HG02759 (cell line): ENCODE results near the gene SORCS2.

Source experiments
- ATAC-seq: cut with Tn5 transposase; IDR thresholded peaks from one replicate; pipeline ENCODE4 v1.9.1; 2021; ENCODE audit warnings: mild to moderate bottlenecking, moderate library complexity; ENCODE audit not compliant: unreplicated experiment

SORCS2 gene

DNA sequence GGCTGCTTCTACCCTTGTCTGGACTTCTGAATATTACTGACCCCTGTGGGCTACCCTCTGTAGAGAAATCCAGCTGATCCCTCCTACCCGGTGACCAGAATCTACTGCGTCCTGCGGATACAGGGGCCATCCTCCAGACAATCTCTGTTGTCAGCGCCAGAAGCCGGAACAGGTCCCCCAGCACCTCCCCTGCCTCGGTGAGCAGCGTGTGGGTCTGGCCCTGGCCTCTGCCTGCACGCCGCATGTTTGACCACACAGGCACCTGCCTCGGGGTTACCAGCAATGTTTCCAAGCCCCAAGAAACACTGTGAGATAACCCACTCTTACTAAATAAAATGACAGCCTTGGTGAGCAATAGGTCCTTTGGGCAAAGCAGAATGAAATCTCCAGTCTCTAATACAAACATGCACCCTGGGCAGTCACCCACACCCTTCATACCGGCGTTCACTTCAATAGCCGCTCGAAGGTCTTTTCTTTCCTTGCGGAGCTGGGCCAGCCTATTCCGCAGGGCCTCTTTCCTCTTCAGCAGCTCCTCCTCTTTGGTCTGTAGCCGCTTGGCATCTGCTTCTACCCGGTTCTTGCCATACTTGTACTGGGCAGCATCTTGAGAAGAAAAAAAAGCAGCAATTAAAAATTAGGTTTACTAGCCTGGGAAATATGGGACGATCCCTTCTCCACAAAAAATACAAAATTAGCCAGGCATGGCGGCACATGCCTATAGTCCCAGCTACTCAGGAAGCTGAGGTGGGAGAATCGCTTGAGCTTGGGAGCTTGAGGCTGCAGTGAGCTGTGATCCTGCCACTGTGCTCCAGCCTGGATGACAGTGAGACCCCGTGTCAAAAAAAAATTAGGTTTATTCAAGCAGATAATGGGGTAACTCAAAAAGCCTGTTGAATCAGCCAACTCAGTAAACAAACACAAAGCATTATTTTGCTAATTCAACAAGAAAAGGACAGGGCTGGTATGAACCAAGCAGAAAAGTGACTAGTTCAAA lies 582.3 kb downstream of the SORCS2 start:
- no peak for ATAC-seq

GRCh38 chr4:7775396-7775795 lies 583.1 kb downstream of the SORCS2 start:
- ATAC-seq: no peak

DNA sequence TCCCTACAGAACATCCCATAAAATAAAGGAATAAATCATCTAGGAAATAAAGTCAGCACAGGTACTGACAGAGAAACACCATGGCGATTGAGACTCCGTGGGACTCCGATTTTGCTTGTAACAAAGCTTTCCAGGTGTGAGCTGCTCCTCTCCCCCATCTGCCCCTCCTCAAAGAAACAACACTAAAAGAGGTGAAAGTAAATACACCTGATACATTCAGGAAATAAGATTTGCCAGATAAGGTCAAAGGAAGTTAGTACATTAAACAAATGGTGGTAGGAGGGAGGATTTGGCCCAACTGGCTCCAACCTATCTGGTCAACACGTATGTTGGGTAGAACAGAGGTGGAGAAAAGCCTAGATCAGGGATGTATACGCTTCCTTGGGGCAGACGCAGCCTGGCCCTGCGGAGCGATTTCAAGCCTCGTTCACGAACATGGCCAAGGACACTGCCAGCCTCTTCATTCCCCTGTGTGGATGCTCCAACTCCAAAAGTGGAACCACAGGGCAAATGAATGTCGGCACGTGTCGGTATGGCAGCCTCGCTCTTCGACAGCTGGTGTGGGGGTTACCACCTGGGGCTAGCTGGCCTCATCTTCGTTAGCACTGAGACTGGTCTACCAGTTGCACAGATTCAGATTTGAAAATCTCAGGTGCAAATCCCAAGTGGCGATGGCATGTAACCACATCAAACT lies 584.8 kb downstream of the SORCS2 start:
- ATAC-seq: no peak

DNA sequence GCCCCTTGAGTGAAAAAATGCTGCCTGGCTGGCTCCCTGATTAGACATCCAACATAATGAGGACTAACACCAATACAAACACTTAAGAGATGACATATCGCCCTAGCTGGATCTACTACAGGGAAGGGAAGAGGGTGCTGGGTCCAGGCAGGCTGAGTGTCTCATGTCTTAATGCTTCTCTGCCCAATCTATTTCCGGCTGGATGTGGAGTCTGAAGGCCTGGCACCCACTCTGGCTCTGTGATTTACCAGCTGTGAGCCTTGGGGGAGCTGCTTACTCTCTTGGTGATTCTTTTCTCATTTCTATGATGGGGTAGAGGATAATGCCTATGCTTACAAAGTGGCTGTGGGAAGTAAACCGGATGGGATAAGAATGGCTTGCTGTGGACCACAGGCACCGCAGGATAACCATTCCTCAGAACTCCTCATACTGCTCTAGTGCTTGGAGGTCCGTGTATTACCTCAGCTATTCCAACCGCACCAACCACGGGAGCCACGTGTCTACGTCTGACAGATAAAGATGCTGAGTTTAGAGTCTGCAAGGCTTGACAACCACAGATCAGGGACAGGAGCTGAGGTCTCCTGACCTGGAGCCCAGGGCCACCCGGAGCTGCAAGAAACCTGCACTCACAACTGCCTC lies 585.7 kb downstream of the SORCS2 start:
- no peak for ATAC-seq

DNA sequence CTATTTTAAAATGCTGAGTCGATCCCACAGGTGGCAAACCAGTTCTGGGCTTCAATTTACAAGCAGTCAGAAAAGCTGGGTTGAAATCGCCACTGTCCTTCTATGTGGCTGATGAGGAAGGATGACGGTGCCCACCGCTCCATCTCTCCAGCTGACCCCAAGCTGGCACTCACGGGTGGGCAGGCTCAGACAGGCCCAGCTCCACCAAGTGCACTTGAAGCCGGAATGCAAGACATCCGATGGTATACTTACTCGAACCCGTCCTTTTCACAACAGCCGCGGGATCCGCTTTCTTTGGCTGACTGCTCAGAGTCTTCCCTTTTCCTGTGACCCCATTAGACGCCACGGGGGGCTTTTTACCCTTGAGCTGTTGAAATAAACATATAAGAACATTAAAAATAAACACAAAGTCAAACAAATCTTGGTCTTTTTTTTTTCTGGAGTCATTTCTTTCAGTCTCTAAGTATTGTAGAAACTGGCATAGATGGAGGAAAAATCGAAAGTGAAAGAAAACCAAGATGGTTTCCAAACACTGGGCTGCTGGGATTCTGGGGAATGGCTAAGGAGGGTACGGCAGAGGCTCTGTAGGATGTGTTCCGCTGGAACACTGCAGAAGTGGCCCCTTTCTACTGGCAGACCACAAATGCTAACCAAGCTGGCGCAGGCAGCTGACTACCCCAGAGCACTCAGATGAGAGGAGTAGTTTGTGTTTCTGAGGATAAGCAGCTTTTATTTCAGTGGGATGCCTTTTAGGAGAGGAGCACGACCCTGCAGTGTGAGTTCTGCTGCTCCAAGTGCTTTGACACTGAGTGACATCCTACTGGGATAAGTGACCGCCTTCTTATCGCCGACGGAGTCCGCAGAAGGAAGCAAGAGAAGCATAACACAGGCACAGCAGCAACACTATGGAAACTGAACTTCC lies 586.4 kb downstream of the SORCS2 start:
- ATAC-seq: no peak

- ATAC-seq: no peak
Observed at GRCh38 chr4:7779432-7779768, 587.1 kb downstream of the SORCS2 start.

DNA sequence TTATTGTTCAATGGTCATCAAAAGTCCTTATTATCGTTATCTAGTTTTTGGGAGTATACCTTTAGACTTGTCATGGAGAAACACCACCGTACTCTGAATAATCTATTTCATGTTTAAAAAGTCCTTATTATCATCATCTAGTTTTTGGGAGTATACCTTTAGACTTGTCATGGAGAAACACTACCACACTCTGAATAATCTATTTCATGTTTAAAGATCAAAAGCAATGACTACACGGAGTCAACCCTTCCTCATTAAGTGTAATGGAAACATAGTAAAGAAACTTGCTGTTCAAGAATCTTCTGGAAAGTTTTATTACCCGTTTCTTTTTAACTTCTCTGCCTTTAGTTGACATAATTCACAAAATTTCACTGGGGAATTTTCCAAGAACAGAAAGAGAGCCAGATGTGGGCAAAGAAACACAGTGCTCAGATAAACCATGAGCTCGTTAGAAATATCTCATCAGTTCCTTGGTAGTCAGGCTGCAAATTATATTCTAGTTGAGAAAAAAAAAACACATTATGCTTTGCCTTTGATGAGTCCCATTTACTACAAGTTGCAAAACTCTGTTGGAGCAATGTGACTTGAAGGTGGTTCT lies 588.5 kb downstream of the SORCS2 start:
- ATAC-seq: no peak

DNA sequence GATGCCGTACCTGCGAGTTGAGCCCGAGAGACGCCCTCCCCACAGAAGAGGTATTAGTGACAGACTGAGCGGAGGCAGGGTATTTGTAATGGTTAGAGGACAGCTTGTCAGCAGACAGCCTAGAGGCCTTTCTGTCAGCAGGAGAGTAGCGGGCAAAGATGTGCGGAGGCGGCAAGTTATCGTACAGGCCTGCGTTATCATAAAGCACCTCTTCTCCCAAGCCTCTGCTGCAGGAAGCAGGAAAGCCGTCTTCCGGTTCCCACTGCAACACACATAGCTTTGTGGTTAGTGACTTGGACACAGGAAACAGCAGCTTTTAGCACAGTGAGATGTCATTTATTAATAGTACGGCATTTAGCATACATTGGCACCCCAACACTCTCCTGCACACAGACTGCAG lies 589.0 kb downstream of the SORCS2 start:
- ATAC-seq: no peak

DNA sequence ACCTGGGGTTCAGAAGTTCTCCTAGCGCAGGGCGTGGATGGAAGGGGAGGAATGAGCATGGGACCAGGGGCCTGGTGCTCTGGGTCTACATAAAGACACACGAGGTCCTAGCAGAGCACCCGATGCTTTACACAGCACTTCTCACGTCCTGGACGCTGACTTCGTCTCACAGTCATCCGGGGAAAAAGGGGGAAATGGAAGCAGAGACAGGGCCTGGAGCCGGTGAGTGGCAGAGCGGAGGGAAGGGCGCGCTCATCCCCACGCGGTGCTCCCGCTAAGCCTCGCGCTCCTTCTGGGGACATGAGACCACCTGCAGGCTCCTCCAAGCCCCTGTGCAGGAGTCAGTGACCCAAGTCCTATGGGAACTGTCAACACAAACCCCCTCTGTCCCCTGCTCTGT lies 589.7 kb downstream of the SORCS2 start:
- no peak for ATAC-seq

GRCh38 chr4:7782783-7783182 lies 590.4 kb downstream of the SORCS2 start:
- ATAC-seq: no peak

- ATAC-seq: no peak
Observed at GRCh38 chr4:7783541-7783940, 591.2 kb downstream of the SORCS2 start.

DNA sequence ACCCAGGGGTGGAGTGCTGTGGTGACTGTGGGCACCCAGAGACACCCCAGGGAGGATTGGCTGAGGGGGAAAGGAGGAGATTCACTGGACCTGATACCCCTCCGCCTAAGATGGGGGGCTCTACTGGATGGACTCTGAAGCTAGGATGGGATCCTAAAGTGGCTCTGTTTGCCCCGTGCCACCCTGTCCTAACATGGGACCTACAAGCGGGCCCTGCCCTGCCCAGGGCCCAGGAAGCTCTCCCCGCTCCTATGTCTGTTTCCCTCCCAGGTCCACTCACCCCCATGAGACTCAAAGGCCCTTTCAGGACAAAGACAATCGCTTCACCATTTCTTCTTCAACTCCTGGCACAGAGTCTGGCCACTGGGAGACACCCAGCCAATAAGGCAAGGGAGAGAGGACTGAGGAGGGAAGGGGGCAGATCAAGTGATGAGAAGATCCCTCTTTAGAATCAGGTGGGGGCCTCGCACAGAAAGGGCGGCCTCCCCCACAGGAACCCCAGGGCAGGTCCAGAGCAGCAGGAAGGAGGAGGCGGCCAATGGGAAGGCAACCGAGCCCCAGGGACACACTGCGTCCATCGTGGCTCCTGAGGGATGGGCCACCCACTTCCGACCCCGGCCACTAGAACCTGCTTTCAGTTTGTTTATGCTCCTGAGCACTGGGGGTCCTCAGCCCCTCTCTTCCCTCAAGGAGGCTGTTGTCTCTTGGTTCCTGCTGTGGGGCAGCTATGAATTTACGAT lies 592.0 kb downstream of the SORCS2 start:
- no peak for ATAC-seq

- ATAC-seq: no peak
Observed at GRCh38 chr4:7785017-7785416, 592.7 kb downstream of the SORCS2 start.

GRCh38 chr4:7786040-7786439 lies 593.7 kb downstream of the SORCS2 start:
- no peak for ATAC-seq

DNA sequence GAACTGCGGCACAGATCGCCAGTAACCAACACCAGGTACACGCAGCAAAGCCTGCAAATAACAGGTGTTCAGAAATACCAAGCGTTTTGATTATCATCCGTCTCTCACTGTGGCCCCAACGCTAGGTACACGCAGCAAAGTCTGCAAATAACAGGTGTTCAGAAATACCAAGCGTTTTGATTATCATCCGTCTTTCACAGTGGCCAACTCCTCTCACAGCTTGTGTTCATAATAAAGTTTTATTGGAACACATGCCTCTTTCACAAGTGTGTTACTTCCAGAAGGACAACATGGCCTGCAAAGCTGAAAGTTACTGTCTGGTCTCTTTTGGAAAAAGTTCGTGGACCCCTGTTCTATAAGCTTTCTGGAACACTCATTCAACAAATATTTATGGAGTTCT lies 594.2 kb downstream of the SORCS2 start:
- ATAC-seq: no peak

DNA sequence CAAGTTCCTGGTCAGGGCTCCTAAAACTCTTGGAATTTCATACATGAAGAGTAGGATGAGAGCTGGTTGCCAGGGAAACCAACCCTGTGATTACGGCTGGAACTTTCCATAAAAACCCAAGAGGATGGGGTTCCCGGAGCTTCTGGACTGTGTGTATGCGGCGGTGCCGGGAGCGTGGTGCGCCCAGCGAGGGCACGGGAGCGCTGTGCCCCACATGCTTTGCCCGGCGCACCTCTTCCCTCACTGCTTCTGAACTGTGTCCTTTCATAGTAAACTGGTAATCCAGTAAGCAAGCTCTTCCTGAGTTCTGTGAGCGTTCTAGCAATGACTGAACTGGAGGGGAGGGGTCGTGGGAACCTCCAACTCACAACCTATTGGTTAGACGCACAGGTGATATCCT lies 594.7 kb downstream of the SORCS2 start:
- ATAC-seq: no peak

- ATAC-seq: no peak
Observed at GRCh38 chr4:7787681-7788141, 595.4 kb downstream of the SORCS2 start.

DNA sequence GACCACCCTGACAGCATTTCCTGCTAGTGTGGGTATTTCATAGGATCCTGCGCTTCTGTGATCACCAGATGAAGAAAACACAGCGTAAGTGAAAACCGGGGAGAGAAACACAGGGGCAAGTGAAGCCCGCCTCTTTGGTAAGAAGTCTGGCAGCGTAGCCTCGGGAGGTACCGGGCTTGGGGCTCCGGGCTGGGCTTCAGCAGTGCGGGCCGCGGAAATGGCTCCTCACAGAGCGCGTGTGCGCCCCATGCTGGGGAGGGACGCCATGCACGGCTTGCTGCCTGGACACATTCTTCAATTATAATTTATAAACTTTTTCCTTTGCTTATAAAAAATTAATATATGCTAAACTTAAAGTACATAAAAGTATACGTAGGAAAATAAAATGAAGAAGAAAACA lies 595.9 kb downstream of the SORCS2 start:
- ATAC-seq: no peak

DNA sequence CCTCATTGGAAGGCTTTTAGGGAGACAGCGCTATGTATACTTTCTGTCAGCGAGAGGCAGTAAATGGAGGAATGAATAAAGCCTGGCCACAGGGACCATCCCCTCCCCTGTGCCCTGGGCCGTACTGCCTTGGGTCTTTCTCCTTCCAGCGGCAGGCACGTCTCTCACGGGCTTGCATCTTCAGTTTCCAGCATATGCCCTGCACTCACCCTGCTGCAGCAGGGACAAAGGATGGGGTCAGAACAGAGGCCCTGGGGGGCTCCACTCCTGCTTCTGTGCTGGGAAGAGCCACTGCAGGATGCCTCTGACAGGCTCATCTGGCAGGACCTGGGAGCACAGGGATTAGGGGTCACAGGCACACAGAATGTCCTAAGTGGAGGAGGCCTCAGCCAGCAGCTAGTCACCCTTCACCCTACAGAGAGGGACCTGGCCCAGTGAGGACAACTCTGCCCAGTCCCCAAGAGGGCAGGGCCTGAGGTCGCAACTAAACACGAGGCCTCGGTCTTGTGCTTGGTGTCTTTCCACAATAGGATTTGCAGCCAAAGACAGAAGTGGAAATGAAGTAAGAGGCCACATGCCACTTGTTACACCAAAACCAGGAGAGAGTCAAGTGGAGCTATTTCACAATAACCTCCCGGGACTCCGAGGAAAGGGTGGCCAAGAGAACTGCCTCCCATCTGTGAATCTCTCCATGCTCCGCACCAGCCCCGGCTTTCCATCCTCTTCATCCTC lies 596.5 kb downstream of the SORCS2 start:
- no peak for ATAC-seq
